T1000 (cell line): ENCODE measurements around the gene SP8.

Source experiments
- DNase-seq: peaks from one replicate; lab custom pipeline; 2025; ENCODE audit warnings: mixed read lengths; lab: John Stamatoyannopoulos, UW

SP8 gene

DNA sequence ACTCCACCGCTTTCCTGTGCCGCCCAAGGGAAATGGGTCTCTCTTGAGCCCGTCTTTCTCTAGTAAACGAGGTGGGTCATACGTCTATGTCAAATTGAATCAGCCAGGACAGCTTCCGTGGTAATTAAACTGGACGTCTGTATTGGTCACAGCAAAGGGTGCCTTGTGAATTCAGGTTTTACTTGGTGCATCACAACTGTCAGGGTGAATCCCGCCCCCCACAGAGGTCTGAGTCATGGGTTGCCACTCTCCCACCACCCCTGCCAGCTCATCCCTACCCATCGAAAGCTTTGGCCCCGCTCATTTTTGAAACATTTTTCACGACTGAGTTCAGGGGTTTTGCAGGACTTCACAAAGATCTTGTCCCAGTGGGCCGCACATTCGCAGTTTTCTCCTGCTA is 8.0 kb upstream of the SP8 start:
- no peak for DNase-seq

DNA sequence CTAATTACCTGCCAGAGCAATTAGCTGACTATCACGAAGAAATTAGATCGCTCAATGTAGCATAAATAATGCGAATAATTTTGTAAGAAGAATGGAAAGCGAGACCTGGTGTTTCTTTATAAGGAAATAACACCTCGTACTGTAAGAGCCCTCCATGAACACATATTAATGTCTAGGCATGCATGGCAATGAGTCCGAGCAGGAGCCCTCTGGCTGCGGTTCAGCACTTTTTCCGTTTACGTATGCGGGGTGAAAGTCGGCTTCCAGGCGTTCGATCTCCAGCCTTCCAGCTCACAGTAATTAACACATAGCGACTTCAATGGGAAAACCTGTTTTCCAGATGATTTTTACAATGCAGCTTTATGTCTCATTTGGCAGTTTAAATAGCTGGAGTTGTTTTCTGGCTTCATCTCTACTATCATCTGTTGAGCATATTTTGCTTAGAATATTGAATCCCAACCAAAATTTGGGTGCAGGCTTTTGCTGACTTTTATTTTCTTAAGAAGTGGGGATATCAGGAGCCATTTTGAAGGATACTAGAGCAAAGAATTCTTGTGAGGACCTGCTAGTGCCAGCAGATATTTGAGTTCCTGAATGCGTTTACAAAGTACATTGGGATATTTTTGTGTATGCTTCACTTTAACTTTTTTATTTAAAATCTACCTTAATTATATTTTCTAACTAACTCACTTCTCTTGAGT is 7.2 kb upstream of the SP8 start:
- DNase-seq, result no peak

DNA sequence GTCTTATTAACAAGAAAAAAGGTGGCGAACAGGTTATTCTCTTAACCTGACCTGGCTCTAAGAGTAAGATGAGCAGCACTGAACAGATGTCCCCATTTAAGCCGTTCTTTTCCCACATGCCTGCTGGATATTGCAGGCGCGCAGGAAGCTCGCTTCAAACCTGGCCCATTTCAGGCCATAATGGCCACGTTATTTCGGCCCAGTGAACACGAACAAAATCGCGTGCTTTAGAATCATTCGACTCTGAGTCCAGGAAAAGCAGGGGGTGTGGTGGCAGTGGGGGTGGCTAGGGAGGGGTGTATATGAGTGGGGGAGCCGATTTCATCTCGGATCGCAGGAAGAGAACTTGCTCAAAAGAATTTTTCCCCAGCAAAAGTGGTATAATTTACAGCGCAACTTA is 6.6 kb upstream of the SP8 start:
- no peak for DNase-seq

DNA sequence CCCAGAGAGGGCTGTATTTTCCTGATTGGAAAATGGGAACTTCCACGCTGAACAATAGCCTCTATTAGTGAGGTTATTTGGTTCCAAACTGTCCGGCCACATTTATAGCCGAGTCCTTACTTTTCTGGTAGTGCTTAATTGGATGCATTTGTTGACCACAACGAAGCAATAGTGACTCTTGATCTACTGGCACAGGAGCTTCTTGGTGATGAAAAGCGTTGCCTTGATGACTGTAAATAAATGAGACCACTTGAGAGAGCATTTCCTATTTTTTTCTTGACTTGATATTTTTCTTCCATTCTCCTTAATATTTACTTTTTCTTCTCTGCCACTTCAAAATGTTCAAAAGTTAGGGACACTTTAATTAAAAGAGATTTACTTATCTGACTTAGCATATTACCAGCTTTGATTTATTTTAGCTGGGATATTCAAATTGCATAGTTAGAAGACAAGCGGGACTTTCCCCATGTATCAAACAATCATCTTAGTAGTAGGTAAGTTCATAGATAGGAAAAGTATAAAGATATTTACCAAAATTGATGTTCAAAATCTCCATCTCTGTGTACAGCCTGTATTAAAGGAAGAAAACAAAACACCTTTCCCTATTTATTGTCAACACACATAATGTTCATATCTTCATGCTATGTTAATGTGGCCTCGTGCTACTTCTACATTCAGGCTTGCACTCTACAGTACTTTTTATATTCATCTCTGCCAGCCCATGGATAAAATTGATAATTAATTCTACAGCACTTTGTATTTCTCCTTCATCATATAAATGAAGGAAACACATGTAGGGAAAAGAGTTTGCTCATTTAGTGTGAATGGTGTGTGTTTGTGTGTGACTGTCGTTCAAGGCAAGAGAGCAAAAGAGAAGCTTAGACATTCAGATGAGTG is 5.1 kb upstream of the SP8 start:
- DNase-seq, result no peak

DNA sequence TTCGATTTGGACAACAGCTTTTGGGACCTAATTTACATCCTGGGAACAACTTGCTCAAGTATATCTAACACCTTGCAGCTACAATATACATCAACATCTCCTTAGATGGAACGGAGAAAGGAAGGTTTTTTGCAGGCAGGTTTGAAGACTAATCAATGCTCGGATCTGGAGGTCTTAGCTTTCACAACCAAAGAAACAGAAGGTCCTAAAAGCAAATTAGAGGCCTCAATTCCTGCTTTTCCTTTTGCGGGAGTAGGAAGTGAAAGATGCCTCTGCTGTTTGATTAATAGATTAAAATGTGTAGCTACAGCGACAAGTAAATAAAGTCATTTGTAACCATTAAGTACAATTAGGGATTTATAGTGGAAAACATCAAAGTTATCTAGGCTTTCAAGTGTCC is 3.7 kb upstream of the SP8 start:
- no peak for DNase-seq

DNA sequence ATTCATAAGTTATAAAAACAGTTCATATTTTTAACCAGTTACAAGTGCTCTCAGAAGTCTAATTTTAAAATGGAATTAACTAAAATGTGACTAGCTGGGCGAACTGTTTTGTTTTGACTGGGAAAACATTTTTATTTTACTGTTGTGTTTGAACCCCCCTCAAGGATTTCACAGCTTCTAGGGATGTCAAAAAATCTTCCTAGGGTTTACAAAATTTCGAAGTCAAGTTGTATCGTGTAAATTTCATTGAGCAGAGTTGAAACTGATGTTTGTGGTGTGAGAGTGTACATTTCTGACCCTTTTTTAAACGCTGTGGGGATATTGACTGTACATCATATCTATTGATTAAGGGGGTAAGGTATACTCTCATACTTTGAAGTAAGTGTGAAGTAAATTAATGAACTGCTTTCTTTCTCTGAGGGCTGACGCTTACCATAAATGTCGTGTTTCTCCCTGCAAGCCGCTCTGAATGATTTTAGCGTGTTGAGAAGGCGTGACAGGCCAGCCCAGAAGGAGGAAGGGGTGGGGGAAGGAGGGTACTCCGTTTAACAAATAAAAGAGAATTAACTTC is 1.8 kb upstream of the SP8 start:
- no peak for DNase-seq

DNA sequence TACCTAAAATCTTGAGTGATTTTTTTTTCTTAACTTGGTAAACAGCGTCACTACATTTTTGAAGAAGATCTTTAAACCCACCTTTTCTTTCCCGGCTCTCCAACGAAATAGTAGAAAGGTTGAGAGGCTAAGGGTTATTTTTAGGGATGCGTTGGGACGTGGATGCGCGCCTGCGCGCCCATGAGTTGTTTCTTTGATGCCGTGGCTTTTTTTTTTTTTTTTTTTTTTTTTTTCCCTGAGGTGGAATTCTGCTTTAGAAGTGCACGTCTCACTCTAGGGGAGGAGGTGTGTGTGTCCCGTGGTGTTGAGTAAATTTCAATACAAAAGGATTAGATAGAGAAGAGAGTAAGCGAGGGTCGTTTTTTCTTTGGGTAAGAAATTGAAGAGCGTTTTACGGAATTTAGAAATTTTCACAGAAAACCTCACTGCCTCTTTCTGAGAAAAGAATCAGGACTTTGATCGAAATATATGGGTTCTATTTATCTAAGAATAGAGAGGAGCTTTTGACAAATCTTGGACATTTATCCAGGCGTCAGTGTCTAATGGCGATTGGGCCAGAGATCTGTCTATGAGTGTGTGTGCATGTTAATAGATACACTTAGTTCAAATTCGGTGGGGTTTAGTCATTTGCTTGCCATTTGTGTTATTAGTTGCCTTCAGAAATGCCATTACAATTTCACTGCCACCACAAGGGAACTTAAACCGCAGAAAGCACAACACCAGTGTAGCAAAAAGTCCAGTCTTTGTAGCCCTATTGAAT is 1.2 kb upstream of the SP8 start:
- no peak for DNase-seq

DNA sequence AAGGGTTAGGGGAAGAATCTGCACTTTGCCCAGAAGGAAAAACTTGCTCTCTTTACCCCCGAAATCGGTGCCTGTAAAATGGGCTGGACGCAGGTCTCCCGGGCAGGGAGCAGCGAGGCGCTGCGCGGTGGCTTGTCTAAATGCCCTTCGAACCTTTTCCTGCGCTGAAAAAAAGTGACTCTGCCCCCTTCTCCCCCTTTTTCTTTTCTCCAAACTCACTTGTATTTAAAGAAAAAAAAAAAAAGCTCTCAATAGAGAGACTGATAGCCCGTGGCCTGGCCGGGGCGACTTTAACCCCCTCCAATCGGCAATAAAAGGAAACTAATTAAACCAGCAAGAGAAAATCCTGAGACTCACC is 286 bp downstream of the SP8 start:
- no peak for DNase-seq

DNA sequence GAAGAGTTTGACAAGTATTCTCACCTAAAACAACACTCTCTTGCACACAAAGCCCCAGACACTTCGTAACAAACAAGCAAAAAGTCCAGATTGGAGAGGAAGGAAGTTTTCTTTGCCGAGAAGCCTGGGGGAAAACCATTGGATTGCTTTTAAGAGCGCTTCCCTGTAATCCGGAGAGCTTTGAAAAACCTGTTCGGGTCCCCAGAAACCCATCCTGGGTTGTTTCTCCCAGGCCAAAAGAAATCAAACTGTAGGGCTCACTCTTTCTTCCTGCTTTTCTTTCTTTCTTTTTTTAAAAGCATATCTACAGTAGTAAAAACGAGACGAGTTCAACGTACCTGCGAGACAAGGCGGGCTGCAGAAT is 655 bp downstream of the SP8 start:
- DNase-seq, result no peak

DNA sequence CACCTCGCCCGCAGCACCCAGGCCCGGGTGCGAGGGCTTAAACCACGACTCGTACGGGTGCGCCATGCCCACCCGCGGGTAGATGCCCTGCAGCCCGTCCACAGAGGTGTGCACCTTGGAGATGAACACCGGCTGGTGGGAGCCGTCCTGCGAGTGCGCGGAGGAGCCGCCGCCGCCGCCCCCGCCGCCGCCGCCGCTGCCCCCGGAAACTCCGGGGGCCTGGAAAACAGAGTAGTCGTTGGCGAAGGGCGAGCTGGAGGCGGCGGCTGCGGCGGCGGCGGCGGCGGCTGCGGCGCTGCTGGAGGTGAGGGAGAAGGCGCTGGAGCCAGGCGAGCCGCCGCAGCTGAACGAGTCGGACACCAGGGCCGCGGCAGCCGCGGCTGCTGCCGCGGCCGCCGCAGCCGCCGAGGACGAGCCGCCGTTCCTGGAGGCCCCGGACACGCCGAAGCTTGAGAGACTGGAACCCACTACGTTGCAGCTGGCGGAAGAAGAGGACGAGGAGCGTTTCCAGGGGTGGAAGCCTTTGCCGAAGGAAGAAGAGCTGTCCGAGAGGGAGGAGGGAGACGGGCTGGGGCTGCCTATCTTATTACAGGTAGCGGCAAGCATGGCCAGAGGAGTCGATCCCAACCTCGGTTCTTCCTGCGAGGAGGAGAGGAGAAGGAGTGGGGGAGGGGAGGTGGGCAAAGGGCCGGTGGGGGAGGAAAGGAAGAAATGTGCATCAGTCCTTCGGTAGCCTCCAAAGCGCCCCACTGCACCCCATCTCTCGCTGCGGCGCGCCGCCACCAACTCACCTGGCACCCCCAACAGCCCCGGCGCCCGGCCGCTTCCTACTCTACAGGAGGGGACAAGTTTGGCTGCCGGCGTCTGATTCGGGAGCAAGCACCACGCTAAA is 1.3 kb downstream of the SP8 start:
- peak; percentile 55 for DNase-seq

DNA sequence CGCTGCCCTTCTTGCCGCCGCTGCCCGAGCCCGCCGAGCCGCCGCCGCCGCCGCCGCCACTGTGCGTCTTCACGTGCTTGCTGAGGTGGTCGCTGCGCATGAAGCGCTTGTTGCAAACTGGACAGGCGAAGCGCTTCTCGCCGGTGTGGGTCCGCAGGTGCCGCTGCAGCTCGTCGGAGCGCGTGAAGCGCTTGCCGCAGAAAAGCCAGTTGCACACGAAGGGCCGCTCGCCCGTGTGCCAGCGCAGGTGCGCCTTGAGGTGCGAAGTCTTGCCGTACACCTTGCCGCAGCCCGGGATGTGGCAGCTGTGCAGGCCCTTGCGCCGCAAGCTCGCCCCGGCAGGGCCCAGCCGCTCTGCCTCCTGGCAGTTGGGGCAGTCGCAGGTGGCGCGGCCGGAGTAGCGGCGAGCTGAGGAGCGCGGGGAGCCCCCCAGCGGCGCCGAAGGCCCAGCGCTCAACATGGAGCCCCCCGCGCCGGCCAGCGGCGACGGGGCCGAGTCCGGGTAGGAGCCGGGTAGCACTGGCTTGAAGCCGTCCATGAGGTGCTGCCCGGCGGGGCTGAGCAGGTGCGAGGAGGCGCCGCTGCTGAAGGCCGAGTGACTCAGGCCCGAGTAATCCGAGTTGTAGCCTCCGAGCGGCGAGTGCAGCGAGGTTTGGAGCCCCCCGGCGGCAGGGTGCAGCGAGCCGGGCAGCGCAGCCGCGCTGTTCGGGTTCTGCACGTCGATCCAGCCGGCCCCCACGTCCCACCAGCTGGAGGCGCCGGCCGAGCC is 2.1 kb downstream of the SP8 start:
- peak; percentile 66 for DNase-seq

DNA sequence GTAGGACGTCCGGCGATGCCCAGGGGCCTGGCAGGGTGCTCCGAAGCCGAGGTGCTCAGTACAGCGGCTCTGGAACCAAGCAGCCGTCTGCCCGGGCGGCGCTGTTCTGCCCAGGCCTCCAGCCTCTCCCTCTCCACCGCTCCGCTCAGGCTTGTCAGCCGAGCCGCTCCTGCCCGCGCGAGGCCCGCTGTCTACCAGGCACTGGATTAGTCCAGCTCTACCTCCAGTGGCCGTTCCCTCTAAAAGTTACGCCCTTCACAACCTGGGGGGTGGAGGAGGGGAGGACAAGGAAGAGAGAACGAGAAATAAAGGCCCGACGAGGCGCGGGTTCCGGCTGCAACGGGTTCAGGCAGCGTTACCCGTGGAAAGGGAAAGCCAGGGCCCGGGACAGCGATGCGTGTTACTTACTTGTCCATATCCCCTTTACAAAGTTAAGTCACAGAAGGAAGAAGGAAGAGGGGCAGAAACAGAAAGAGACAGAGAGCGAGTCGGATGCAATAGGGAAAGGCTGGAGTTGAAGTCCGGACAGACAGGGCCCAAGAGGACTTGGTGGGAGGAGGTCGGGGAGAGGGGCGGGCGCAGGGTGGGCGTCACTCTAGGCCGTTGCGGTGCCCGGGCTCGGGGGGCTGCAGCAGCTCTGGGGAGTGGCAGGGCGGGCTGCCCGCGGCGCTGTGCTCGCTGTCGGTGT is 2.8 kb downstream of the SP8 start:
- no peak for DNase-seq

DNA sequence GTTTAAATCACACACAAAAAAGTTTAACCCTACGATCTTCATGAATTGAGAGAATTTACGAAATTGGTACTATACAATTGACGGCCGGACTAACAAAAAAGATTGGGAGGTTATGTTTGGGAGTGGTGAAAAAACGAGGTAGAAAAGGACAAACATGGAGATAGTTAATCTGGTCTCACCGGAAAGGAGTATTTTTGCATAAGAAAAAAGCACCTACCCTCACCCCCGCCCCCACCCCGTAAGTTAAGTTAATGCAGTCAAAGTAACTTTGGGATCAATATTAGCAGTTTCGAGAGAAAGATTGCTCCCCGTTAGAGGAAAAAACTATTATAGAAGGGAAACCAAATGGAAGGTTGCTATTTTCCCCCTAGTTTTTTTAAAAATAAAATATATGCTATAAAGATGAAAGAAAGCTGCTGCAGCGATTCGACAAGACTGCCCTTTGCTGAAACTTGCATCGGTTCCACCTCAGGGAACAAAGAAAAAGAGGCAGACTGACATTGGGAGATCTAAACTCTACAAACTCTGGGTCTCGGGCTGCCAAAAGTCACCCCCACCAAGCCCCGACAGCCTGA is 3.5 kb downstream of the SP8 start:
- DNase-seq, result no peak

DNA sequence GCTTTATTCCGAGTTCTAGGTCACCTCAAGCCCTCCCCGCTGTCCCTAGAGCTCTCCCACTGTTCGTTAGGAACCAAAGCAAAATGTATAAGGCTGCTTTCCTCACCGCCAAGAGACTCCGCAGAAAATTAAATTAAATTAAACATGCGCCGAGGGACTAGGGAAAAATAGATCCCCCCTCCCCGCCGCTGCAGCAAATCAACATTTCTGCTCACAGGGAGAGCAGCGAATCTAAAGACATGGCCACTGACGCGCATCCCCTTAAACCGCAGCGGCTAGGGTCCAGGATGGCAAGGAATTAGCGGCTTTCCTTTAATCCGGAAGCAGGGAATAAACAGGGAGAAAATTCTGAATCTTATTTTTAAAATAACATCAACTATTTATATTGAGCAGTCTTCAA is 7.6 kb downstream of the SP8 start:
- DNase-seq, result no peak

DNA sequence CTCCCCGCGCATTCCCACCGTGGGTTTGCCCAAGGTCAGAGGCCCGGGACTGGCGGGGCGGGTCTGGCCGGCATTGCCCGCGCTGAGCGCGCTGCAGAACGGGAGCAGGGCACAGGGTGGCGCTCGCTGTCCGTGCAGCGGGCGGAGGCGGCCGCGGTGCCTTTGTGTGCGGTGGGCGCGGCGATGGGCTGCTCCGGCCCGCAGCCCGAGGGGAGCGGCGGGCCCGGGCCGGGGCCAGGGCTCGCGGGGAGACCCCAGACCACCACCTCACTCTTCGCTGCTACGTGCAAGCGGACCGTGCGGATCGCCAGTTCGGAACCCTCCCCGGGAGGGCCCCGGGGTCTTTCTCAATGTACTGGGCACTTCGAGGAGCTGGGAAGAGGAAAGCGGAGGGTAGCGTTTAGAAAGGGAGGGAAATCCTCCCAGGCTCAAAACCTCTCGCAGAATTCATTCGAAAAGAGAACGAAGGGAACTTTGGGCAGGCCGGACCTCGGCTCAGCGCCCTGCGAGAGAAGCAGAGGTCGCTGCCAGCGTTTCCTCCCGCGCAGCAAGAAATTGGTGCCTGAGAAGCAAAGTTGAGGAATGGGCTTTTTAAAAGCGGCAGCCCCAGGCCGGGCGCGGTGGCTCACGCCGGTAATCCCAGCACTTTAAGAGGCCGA is 8.5 kb downstream of the SP8 start:
- DNase-seq, result no peak

DNA sequence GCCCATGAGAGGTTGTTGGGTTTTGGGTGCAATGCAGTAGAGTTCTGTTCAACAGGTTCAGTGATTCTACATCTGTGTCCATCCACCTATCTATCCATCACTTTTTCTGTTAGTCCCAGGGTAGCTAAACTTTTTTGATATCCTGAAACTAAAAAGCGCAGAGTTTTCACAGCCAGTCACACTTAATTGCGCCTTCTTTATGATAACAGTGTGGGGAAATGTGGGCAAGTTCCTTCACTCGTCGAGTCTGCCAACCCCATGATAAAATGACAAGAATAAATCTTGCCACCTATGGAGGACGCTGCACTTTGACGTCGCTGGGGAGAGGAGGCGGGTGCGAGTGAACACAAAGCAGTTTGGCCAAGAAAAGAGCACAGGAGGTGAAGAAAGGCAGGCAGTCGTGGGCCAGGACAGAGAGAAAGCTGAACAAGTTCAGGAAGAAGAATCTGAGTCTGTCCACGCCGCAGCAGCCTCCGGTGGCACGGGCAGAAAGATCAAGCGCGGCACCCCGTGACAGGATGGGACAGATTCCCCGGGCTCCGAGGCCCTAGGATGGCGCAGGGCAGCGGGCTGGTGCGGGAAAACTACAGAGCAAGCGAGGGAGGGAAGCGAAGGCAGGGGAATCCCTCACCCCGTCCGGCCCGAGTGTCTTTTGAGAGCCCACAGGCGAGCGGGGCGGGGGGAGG is 9.2 kb downstream of the SP8 start:
- DNase-seq, result no peak

DNA sequence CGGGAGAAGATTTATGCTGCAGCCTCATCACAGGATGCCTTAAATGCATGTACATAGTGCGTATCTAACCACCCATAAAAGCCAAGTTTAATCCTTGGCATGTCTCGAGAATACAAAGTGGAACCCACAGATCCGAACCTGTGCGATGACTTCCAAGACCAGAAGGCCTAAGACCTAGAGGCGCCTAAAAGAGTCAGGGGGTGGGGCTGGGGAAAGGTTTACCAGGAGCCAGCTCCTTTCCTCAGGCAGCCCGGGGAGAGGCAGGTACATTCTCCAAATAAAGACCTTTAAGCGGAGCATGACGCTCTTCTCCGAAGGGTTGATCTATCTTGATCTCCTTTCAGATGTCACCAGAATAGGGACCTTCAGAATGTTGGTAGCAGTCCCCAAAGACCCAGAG is 9.7 kb downstream of the SP8 start:
- no peak for DNase-seq

DNA sequence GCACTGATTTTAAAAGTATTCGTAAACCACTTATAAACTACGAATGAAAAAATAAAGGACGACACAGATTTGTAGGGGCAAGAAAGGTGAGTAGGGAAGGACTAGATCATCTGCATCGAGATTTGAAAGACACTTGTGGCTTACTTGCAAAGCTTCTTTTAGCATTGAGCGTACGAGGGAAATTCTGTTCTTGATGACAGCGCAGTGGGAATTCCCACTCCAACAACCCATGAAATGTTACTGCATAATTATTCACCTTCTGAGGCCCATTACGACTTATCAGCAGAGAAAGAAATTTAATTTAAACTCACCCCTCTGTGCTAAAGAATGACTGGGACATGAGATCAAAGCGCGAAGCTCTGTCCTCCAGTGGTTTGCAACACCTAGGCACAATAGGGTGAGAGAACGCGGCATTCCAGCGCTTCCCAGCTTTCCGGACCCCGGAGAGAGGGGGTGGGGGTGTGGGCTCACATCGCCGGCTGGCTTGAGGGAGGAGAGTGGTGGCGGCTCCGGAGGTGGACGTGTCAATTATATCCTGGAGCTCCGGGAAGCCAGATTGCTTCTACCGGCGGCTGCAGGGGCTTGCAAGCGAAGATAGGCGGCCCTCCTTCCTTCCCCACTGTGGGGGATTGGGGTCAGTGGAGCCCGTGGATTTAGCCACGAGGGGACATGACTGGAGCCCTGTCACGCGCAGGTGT is 10.3 kb downstream of the SP8 start:
- no peak for DNase-seq
